Cardiac muscle cell (in vitro differentiated cells and primary cell): Measurements from ENCODE around the gene FAF2. TPM values are rescaled to one million over a fixed set of nuclear protein-coding genes. Genes with fewer than 3 reads are reported as not detected.
"Not testable (repeated sequence)": the region's sequence is repeated elsewhere in the genome, so short reads cannot be mapped to it uniquely, and the experiment has no call there.

Source experiments
- DNase-seq, 2 donors: peaks; one replicate each; pipeline versions ENCODE4 v3.0.0 to v3.0.0-alpha.2; 2010 to 2017; ENCODE audit warnings: low read depth in 1 of 2, low spot score in 1 of 2
- H3K27ac ChIP-seq: fragments of 200-600 bp; sonication (generic); 2 replicates; pipeline ENCODE4 v1.5.1; 2016
- H3K27me3 ChIP-seq: fragments of 200-600 bp; sonication (generic); 2 replicates; pipeline ENCODE4 v1.6.0; 2016; ENCODE audit warnings: control low read depth
- H3K36me3 ChIP-seq: fragments of 200-600 bp; sonication (generic); 2 replicates; pipeline ENCODE4 v1.5.1; 2016; ENCODE audit warnings: control low read depth
- H3K4me1 ChIP-seq: fragments of 200-600 bp; sonication (generic); 2 replicates; pipeline ENCODE4 v1.8.1; 2017; ENCODE audit warnings: low read depth, mild to moderate bottlenecking, mixed run types
- H3K4me3 ChIP-seq: fragments of 200-600 bp; sonication (generic); 2 replicates; pipeline ENCODE4 v1.5.1; 2016; ENCODE audit warnings: mild to moderate bottlenecking
- H3K9me3 ChIP-seq: fragments of 200-600 bp; sonication (generic); 2 replicates; pipeline ENCODE4 v1.5.1; 2017; ENCODE audit warnings: low read depth, mild to moderate bottlenecking, control low read depth
- polyA plus RNA-seq: library from polyadenylated mRNA; unstranded; fragments of >200 nt; fragmentation: Nextera tagmentation; extraction: Ambion mirVana; gene quantifications from 2 replicates; pipeline ENCODE4 v1.2.1, GENCODE V29; 2016
- total RNA-seq: library from RNA; depleted of rRNA; stranded (reverse); fragments of >200 nt; gene quantifications from 2 replicates; pipeline ENCODE4 v1.2.3, GENCODE V29; 2016
- TF ChIP-seq, protein P1 (sequence below): IDR thresholded peaks from 2 replicates; pipeline ENCODE4 v1.5.1; 2012; ENCODE audit warnings: low read depth, mild to moderate bottlenecking, low read length

FAF2 gene
- total and polyA plus RNA-seq, 2 experiments from 2014 or later = 26.1 to 29.0 TPM

DNA sequence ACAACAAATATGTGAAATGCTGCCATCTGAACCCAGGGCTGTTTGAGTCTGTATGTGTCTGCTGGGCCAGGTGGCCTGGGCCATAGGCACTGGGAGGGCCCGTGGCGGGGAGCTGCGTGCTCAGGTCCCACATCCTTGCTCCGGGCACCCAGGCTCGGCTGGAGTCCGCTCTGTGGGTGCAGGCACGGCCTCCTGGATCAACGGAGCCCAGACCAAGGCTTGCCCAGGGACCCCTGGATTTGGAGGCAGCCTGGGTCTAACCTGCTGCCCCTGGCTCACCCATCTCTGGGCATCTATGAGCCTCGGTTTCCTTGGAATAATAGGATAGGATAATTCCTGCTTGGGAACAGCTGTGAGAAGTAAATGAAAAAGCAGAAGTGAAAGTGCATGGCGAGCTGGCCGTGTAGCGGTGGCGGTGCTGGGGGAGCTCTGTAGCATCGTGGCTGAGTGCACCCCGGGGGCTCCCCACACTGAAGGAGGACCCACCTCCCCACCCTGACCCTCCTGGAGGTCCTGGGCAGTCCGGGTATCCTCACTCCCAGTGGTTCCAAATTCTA lies 102.2 kb downstream of the FAF2 start:
- no peak overlapping the region for H3K27ac ChIP-seq
- no peak for DNase-seq
- H3K36me3 ChIP-seq = no peaks in the 10 kb centered on the region
- TF ChIP-seq, protein P1, sequence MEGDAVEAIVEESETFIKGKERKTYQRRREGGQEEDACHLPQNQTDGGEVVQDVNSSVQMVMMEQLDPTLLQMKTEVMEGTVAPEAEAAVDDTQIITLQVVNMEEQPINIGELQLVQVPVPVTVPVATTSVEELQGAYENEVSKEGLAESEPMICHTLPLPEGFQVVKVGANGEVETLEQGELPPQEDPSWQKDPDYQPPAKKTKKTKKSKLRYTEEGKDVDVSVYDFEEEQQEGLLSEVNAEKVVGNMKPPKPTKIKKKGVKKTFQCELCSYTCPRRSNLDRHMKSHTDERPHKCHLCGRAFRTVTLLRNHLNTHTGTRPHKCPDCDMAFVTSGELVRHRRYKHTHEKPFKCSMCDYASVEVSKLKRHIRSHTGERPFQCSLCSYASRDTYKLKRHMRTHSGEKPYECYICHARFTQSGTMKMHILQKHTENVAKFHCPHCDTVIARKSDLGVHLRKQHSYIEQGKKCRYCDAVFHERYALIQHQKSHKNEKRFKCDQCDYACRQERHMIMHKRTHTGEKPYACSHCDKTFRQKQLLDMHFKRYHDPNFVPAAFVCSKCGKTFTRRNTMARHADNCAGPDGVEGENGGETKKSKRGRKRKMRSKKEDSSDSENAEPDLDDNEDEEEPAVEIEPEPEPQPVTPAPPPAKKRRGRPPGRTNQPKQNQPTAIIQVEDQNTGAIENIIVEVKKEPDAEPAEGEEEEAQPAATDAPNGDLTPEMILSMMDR = no peak
- H3K9me3 ChIP-seq = no peaks in the 10 kb centered on the region
- H3K4me3 ChIP-seq = no peak overlapping the region
- peaks cover 4% of the 10 kb centered on the region for H3K4me1 ChIP-seq
- no peaks in the 10 kb centered on the region for H3K27me3 ChIP-seq

- not testable (repeated sequence) for DNase-seq, H3K27me3 ChIP-seq, H3K9me3 ChIP-seq, H3K36me3 ChIP-seq, H3K27ac ChIP-seq, H3K4me3 ChIP-seq, H3K4me1 ChIP-seq
These were observed 102.8 kb downstream of the FAF2 start for GRCh38 chr5:176550937-176551336.

DNA sequence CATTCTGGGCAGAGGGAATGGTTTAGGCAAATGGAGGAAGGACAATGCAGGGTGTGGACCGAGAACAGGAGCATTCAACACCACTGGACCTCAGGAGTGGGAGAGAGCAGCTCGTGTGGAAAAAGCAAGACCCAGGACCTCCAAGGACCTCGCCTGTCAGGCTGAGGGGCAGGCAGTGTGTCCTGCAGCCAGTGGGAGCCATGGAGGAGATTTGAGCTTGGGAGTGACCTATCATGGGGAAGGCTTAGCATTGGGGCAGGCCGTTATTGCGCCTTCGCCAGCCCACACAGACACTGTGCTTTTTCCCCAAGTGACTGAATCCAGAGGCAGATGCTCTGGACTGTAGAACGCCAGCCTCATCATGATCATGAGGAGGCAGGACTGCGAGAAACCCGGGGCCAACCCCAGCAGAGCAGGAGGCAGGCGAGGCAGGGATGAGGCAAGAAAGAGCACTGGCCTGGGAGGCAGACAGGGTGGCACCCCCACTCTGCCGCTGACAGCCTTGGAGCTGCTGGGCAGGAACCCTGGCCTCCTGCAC lies 104.2 kb downstream of the FAF2 start:
- H3K9me3 ChIP-seq = no peaks in the 10 kb centered on the region
- no peak overlapping the region for H3K4me3 ChIP-seq
- H3K4me1 ChIP-seq = peaks cover 4% of the 10 kb centered on the region
- H3K27ac ChIP-seq = no peak overlapping the region
- TF ChIP-seq, protein P1 = no peak
- H3K27me3 ChIP-seq = no peaks in the 10 kb centered on the region
- DNase-seq = no peak
- H3K36me3 ChIP-seq = no peaks in the 10 kb centered on the region

DNA sequence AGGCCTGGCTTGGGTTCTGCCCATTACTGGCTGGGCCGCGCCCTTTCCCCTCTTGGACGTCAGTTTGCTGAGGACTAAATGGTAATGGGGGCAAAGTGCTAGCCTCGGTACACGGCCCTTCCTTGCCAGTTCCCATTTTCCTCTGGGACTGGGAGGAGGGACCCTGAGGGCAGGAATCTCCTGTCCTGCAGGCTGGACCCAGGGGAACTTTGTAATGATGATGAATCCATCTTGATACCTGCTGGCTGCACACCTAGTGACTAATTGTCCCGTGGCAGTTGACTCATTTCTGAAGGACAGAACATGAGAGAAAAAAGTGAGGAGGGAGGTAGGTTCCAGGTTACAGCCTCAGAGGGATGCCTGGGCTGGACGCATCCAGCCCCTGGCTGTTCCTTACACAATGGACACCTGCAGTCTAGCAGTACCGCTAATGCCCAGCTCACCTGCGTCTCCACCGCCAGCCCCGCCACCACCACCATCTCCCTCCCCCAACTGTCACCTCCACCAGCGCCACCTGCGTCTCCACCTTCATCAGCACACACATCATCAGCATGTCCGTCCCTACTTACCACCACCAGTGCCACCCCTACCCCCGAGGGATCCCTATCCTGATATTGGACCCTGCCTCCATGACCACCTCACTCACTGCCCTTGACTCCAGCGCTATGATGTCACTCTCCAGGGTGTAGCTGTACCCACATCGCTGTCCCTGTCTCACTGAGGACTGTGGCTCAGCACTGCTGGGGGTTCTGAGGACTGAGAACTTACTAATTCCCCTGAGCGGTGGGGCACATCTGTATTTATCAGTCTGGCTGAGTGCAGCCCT lies 105.3 kb downstream of the FAF2 start:
- TF ChIP-seq, protein P1 = no peak
- H3K36me3 ChIP-seq = no peaks in the 10 kb centered on the region
- no peaks in the 10 kb centered on the region for H3K27me3 ChIP-seq
- H3K27ac ChIP-seq = no peak overlapping the region
- H3K9me3 ChIP-seq = no peaks in the 10 kb centered on the region
- no peak overlapping the region for H3K4me3 ChIP-seq
- H3K4me1 ChIP-seq = peaks cover 4% of the 10 kb centered on the region
- no peak for DNase-seq

DNA sequence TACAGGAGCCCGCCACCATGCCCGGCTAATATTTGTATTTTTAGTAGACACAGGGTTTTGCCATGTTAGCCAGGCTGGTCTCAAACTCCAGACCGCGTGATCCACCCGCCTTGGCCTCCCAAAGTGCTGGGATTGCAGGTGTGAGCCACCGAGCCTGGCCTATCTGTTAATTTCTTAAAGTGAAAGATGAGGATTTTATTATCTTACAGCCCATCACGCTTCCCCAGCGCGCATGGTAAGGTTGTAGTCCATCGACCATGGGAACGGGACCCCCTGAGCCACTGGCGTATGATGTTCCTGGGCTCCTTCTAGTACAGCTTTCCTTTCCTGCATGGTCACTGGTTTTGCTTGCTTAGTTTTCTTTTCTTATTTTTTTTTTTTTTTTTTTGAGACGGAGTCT lies 109.7 kb downstream of the FAF2 start:
- DNase-seq = no peak
- H3K4me3 ChIP-seq = no peak overlapping the region
- TF ChIP-seq, protein P1 = no peak

More for the DNA sequence above, 109.7 kb downstream of the FAF2 start:
- no peaks in the 10 kb centered on the region for H3K27me3 ChIP-seq
- H3K27ac ChIP-seq = no peak overlapping the region
- no peaks in the 10 kb centered on the region for H3K36me3 ChIP-seq
- no peaks in the 10 kb centered on the region for H3K4me1 ChIP-seq
- no peaks in the 10 kb centered on the region for H3K9me3 ChIP-seq

Other genes starting within 250 kb of the FAF2 start
- gene SIMC1, start 210.0 kb upstream of the FAF2 start, total RNA-seq = 17.0 and 18.7 TPM in 2 replicates
- gene SIMC1, start 210.0 kb upstream of the FAF2 start, polyA plus RNA-seq = 21.4 and 33.1 TPM in 2 replicates
- gene KIAA1191, start 86.6 kb upstream of the FAF2 start, total RNA-seq = 118 and 160 TPM in 2 replicates
- gene KIAA1191, start 86.6 kb upstream of the FAF2 start, polyA plus RNA-seq = 125 and 134 TPM in 2 replicates
- 10.3 and 29.5 TPM in 2 replicates for gene ARL10, start 82.9 kb upstream of the FAF2 start, total RNA-seq
- gene ARL10, start 82.9 kb upstream of the FAF2 start, polyA plus RNA-seq = 7.8 and 9.6 TPM in 2 replicates
- gene NOP16, start 59.8 kb upstream of the FAF2 start, total RNA-seq = 11.5 and 18.0 TPM in 2 replicates
- gene NOP16, start 59.8 kb upstream of the FAF2 start, polyA plus RNA-seq = 52.0 and 56.7 TPM in 2 replicates
- 203 and 313 TPM in 2 replicates for gene HIGD2A, start 59.6 kb upstream of the FAF2 start, total RNA-seq
- 273 and 388 TPM in 2 replicates for gene HIGD2A, start 59.6 kb upstream of the FAF2 start, polyA plus RNA-seq
- gene CLTB, start 31.8 kb upstream of the FAF2 start, total RNA-seq = 187 and 224 TPM in 2 replicates
- 159 and 222 TPM in 2 replicates for gene CLTB, start 31.8 kb upstream of the FAF2 start, polyA plus RNA-seq
- gene RNF44, start 89.0 kb downstream of the FAF2 start, total RNA-seq = 45.5 and 77.6 TPM in 2 replicates
- gene RNF44, start 89.0 kb downstream of the FAF2 start, polyA plus RNA-seq = 16.1 and 29.1 TPM in 2 replicates
- 0.07 and 0.60 TPM in 2 replicates for gene CDHR2, start 101.0 kb downstream of the FAF2 start, total RNA-seq
- 0.59 and 1.4 TPM in 2 replicates for gene CDHR2, start 101.0 kb downstream of the FAF2 start, polyA plus RNA-seq
- gene GPRIN1, start 161.8 kb downstream of the FAF2 start, total RNA-seq = 0.27 and 0.63 TPM in 2 replicates
- 0.79 TPM in 2 replicates for gene GPRIN1, start 161.8 kb downstream of the FAF2 start, polyA plus RNA-seq
- gene SNCB, start 182.1 kb downstream of the FAF2 start, total RNA-seq = 1.6 and 2.4 TPM in 2 replicates
- gene SNCB, start 182.1 kb downstream of the FAF2 start, polyA plus RNA-seq = 0.79 and 3.0 TPM in 2 replicates
- not detected in 2 replicates for gene EIF4E1B, start 182.3 kb downstream of the FAF2 start, total RNA-seq
- not detected in 2 replicates for gene EIF4E1B, start 182.3 kb downstream of the FAF2 start, polyA plus RNA-seq
- 30.2 and 42.6 TPM in 2 replicates for gene TSPAN17, start 199.1 kb downstream of the FAF2 start, total RNA-seq
- 32.0 and 32.3 TPM in 2 replicates for gene TSPAN17, start 199.1 kb downstream of the FAF2 start, polyA plus RNA-seq